Forelimb muscle (tissue), 1 donor: ENCODE data around the gene CABLES1. TPM values are rescaled to one million over a fixed set of nuclear protein-coding genes. Genes with fewer than 3 reads are reported as not detected.
"Not testable (repeated sequence)": the region's sequence is repeated elsewhere in the genome, so short reads cannot be mapped to it uniquely, and the experiment has no call there.

ENCODE experiments used
- DNase-seq: peaks from one replicate; pipeline ENCODE4 v3.0.0-alpha.2; 2013; ENCODE audit warnings: low read depth
- polyA plus RNA-seq: library from polyadenylated mRNA; unstranded; fragments of 120-200 nt; gene quantifications from one replicate; pipeline ENCODE4 v1.2.1, GENCODE V29; 2013; ENCODE audit not compliant: insufficient read length

The CABLES1 gene
- polyA plus RNA-seq, 1 donor, result 5.3 TPM

GRCh38 chr18:23284629-23285028 lies 149.3 kb downstream of the CABLES1 start:
- no peak for DNase-seq

GRCh38 chr18:23285581-23285980 lies 150.3 kb downstream of the CABLES1 start:
- DNase-seq, result not testable (repeated sequence)

GRCh38 chr18:23291456-23292205 lies 156.3 kb downstream of the CABLES1 start:
- DNase-seq, result no peak

GRCh38 chr18:23300231-23300805 lies 165.0 kb downstream of the CABLES1 start:
- no peak for DNase-seq

GRCh38 chr18:23301972-23302371 lies 166.7 kb downstream of the CABLES1 start:
- no peak for DNase-seq

- DNase-seq, result no peak
Measured at GRCh38 chr18:23302511-23302850, 167.2 kb downstream of the CABLES1 start.

- no peak for DNase-seq
Measured at GRCh38 chr18:23302851-23303527, 167.7 kb downstream of the CABLES1 start.

- DNase-seq, result no peak
Measured at GRCh38 chr18:23306822-23307221, 171.5 kb downstream of the CABLES1 start.

GRCh38 chr18:23307567-23308295 lies 172.4 kb downstream of the CABLES1 start:
- no peak for DNase-seq

Other genes with a start within 250 kb of the CABLES1 start
- 7.7 TPM for gene RBBP8, start 202.2 kb upstream of the CABLES1 start, polyA plus RNA-seq